SK-N-SH treated with all-trans-retinoic acid at 6 μM for 48 hours (cell line): Measurements from ENCODE around the gene CTXN3.

ENCODE experiments used
- ATAC-seq: fragments of 200-7000 bp; cut with Tn5 transposase; 3 replicates; pipeline ENCODE4 v1.9.1; 2020; ENCODE audit warnings: mild to moderate bottlenecking, moderate library complexity
- ARNTL ChIP-seq: fragments of 450-650 bp; formaldehyde crosslinking; IDR thresholded peaks from 2 replicates; pipeline ENCODE4 v1.5.0; 2020; ENCODE audit warnings: low read depth, mild to moderate bottlenecking, moderate library complexity, borderline replicate concordance
- BACH2 ChIP-seq: fragments of 250-450 bp; sonication (Bioruptor Pico); IDR thresholded peaks from 2 replicates; pipeline ENCODE4 v1.9.0; 2021; ENCODE audit warnings: mild to moderate bottlenecking, borderline replicate concordance
- CSDC2 ChIP-seq: fragments of 250-450 bp; sonication (Bioruptor Pico); IDR thresholded peaks from 2 replicates; pipeline ENCODE4 v1.5.0; 2020; ENCODE audit warnings: mild to moderate bottlenecking, moderate library complexity
- ESRRG ChIP-seq: fragments of 250-450 bp; sonication (Bioruptor Pico); IDR thresholded peaks from 2 replicates; pipeline ENCODE4 v1.6.1; 2021; ENCODE audit warnings: mild to moderate bottlenecking
- GLIS3 ChIP-seq: fragments of 250-450 bp; sonication (Bioruptor Pico); IDR thresholded peaks from 2 replicates; pipeline ENCODE4 v1.5.0; 2020; ENCODE audit warnings: mild to moderate bottlenecking, moderate library complexity
- ISL1 ChIP-seq: fragments of 250-450 bp; sonication (Bioruptor Pico); IDR thresholded peaks from 2 replicates; pipeline ENCODE4 v2.1.2; 2022; ENCODE audit warnings: mild to moderate bottlenecking, moderate library complexity
- OSR1 ChIP-seq: fragments of 250-450 bp; sonication (Bioruptor Pico); IDR thresholded peaks from 2 replicates; pipeline ENCODE4 v1.8.0; 2022; ENCODE audit warnings: moderate library complexity, mild to moderate bottlenecking, inconsistent platforms
- PPARA ChIP-seq: fragments of 250-450 bp; sonication (Bioruptor Pico); IDR thresholded peaks from 2 replicates; pipeline ENCODE4 v1.5.0; 2020; ENCODE audit warnings: mild to moderate bottlenecking, borderline replicate concordance
- RARB ChIP-seq: fragments of 250-450 bp; sonication (Bioruptor Pico); IDR thresholded peaks from 2 replicates; pipeline ENCODE4 v1.8.0; 2021; ENCODE audit warnings: mild to moderate bottlenecking, moderate library complexity
- SNAI2 ChIP-seq: fragments of 250-450 bp; sonication (Bioruptor Pico); IDR thresholded peaks from 2 replicates; pipeline ENCODE4 v1.5.0; 2020; ENCODE audit warnings: mild to moderate bottlenecking, moderate library complexity
- TCF4 ChIP-seq: fragments of 250-450 bp; sonication (Bioruptor Pico); IDR thresholded peaks from 2 replicates; pipeline ENCODE4 v1.8.0; 2021; ENCODE audit warnings: mild to moderate bottlenecking, moderate library complexity, borderline replicate concordance
- TOX ChIP-seq: fragments of 250-450 bp; sonication (Bioruptor Pico); IDR thresholded peaks from 2 replicates; pipeline ENCODE4 v1.8.0; 2021; ENCODE audit warnings: mild to moderate bottlenecking, moderate library complexity, borderline replicate concordance
- ZC3H10 ChIP-seq: fragments of 250-450 bp; sonication (Bioruptor Pico); IDR thresholded peaks from 2 replicates; pipeline ENCODE4 v1.5.1; 2021; ENCODE audit warnings: mild to moderate bottlenecking, moderate library complexity
- ZFP30 ChIP-seq: fragments of 450-650 bp; formaldehyde crosslinking; IDR thresholded peaks from 2 replicates; pipeline ENCODE4 v1.5.0; 2022; ENCODE audit warnings: mild to moderate bottlenecking, moderate library complexity
- ZNF565 ChIP-seq: fragments of 450-650 bp; formaldehyde crosslinking; conservative IDR thresholded peaks from 2 replicates; pipeline ENCODE4 v1.5.0; 2020; ENCODE audit warnings: low read depth, mild to moderate bottlenecking, moderate library complexity
- ZNF70 ChIP-seq: fragments of 450-650 bp; formaldehyde crosslinking; IDR thresholded peaks from 2 replicates; pipeline ENCODE4 v1.5.0; 2020; ENCODE audit warnings: mild to moderate bottlenecking, moderate library complexity
- ZNF8 ChIP-seq: fragments of 450-650 bp; formaldehyde crosslinking; IDR thresholded peaks from 2 replicates; pipeline ENCODE4 v1.5.0; 2020; ENCODE audit warnings: mild to moderate bottlenecking, moderate library complexity
- TF ChIP-seq, protein P1 (sequence below): fragments of 250-450 bp; sonication (Bioruptor Pico); IDR thresholded peaks from 2 replicates; pipeline ENCODE4 v1.5.1; 2021; ENCODE audit warnings: mild to moderate bottlenecking, moderate library complexity
- TF ChIP-seq, protein P2 (sequence below): fragments of 250-450 bp; sonication (Bioruptor Pico); IDR thresholded peaks from 2 replicates; pipeline ENCODE4 v1.8.0; 2021; ENCODE audit warnings: low read depth, mild to moderate bottlenecking, moderate library complexity, borderline replicate concordance
- TF ChIP-seq, protein P3 (sequence below): fragments of 250-450 bp; sonication (Bioruptor Pico); IDR thresholded peaks from 2 replicates; pipeline ENCODE4 v1.8.0; 2020; ENCODE audit warnings: mild to moderate bottlenecking, moderate library complexity, borderline replicate concordance
- TF ChIP-seq, protein P4 (sequence below): fragments of 250-450 bp; sonication (Bioruptor Pico); IDR thresholded peaks from 2 replicates; pipeline ENCODE4 v1.5.0; 2020; ENCODE audit warnings: mild to moderate bottlenecking, moderate library complexity

Gene CTXN3

DNA sequence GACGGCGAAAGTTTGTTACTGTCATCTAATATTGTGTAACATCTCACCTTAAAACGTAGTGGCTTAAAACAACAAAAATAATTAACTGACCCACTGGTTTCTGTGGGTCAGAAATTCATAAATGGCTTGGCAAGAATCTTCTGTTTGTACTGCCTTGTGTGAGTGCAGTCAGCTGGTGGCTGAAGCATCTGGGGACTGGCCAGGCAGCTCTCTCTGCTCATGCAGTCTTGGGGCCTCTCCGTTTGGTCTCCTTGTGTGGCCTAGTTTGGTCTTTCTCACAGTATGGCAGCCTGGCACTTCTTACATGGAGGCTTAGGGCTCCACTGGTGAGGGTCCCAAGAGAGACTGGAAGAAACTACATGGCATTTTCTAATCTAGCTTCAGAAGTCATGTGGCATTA is 49.0 kb upstream of the CTXN3 start:
- no peak for ATAC-seq
- TF ChIP-seq, protein P1, sequence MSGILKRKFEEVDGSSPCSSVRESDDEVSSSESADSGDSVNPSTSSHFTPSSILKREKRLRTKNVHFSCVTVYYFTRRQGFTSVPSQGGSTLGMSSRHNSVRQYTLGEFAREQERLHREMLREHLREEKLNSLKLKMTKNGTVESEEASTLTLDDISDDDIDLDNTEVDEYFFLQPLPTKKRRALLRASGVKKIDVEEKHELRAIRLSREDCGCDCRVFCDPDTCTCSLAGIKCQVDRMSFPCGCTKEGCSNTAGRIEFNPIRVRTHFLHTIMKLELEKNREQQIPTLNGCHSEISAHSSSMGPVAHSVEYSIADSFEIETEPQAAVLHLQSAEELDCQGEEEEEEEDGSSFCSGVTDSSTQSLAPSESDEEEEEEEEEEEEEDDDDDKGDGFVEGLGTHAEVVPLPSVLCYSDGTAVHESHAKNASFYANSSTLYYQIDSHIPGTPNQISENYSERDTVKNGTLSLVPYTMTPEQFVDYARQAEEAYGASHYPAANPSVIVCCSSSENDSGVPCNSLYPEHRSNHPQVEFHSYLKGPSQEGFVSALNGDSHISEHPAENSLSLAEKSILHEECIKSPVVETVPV (CRISPR knock-in tag): no peak
- TF ChIP-seq ZNF565 (CRISPR knock-in tag) (no peak), ARNTL (CRISPR knock-in tag) (no peak), PPARA (no peak), ESRRG (CRISPR knock-in tag) (no peak), GLIS3 (no peak), ZFP30 (CRISPR knock-in tag) (no peak), ZNF70 (no peak)
- TF ChIP-seq, all 23 proteins: peak for 0

DNA sequence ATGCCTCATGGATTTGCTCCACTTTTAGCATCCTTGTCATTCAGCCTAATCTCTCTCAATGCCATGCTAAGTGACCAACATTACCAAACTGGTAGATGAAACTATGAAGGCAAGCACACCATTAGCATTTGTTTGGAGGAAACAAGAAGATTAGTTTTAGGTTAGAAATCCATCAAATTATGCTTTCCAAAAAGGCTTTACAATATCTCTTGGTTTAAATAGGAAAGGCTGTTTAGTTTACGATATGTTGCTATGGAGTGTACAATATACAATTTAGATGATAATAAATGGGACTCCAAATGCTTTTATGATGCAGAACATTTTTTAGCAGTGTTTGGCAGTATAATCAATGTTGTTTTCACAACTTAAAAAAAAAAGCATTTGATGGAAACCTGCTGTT is 47.8 kb upstream of the CTXN3 start:
- no peak for ATAC-seq
- TF ChIP-seq CSDC2 (no peak), ARNTL (CRISPR knock-in tag) (no peak), ESRRG (CRISPR knock-in tag) (no peak), ZFP30 (CRISPR knock-in tag) (no peak), ISL1 (CRISPR knock-in tag) (no peak), ZNF8 (CRISPR knock-in tag) (no peak), TCF4 (CRISPR knock-in tag) (no peak), GLIS3 (no peak)
- TF ChIP-seq, protein P1 (CRISPR knock-in tag): no peak

DNA sequence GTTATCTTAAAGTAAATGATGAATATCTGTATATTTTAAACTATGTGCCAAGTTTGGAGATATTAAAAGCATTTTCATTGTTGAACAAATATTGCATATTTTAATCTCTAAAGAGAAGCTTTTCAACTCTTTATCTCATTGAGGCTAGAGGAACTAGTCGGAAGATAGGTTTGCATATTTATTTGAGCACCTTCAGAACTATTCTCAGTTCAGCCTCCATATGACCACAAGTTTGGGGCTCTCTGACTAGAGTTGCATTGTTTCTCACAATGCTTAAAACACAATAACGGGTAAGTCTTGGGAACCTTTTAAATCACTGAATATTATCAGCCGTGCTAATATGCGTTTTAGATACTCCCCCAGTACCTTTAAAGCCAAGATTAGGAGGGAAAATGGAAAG is 47.3 kb upstream of the CTXN3 start:
- no peak for TF ChIP-seq OSR1
- TF ChIP-seq SNAI2 (CRISPR knock-in tag): no peak
- TF ChIP-seq, protein P2, sequence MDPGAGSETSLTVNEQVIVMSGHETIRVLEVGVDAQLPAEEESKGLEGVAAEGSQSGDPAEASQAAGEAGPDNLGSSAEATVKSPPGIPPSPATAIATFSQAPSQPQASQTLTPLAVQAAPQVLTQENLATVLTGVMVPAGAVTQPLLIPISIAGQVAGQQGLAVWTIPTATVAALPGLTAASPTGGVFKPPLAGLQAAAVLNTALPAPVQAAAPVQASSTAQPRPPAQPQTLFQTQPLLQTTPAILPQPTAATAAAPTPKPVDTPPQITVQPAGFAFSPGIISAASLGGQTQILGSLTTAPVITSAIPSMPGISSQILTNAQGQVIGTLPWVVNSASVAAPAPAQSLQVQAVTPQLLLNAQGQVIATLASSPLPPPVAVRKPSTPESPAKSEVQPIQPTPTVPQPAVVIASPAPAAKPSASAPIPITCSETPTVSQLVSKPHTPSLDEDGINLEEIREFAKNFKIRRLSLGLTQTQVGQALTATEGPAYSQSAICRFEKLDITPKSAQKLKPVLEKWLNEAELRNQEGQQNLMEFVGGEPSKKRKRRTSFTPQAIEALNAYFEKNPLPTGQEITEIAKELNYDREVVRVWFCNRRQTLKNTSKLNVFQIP (CRISPR knock-in tag): no peak
- no peak for TF ChIP-seq ISL1 (CRISPR knock-in tag)
- TF ChIP-seq GLIS3: no peak
- no peak for ATAC-seq

DNA sequence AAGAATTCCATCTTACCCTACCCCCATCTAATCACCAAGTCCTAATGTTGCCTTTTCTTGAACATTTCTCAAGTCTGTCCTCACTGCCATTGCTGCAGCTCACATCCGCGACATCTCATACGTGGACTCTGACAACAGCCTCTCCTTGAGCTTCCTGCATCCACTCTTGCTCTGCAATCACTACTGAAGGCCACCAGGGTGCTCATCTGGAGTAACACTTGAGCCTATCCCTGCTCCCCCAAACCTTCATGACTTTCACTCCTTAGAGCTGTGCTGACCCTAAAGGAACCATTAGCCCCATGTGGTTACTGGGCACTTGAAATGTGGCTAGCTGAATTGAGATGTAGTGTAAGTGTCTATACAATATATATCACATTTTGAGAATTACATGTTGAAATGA is 46.4 kb upstream of the CTXN3 start:
- ATAC-seq: no peak
- TF ChIP-seq ARNTL (CRISPR knock-in tag) (no peak), OSR1 (no peak), SNAI2 (CRISPR knock-in tag) (no peak), TCF4 (CRISPR knock-in tag) (no peak), ZNF565 (CRISPR knock-in tag) (no peak), RARB (CRISPR knock-in tag) (no peak), ZFP30 (CRISPR knock-in tag) (no peak), TOX (CRISPR knock-in tag) (no peak), ESRRG (CRISPR knock-in tag) (no peak), GLIS3 (no peak), ZNF8 (CRISPR knock-in tag) (no peak), BACH2 (CRISPR knock-in tag) (no peak), ZC3H10 (no peak)
- TF ChIP-seq, protein P3, sequence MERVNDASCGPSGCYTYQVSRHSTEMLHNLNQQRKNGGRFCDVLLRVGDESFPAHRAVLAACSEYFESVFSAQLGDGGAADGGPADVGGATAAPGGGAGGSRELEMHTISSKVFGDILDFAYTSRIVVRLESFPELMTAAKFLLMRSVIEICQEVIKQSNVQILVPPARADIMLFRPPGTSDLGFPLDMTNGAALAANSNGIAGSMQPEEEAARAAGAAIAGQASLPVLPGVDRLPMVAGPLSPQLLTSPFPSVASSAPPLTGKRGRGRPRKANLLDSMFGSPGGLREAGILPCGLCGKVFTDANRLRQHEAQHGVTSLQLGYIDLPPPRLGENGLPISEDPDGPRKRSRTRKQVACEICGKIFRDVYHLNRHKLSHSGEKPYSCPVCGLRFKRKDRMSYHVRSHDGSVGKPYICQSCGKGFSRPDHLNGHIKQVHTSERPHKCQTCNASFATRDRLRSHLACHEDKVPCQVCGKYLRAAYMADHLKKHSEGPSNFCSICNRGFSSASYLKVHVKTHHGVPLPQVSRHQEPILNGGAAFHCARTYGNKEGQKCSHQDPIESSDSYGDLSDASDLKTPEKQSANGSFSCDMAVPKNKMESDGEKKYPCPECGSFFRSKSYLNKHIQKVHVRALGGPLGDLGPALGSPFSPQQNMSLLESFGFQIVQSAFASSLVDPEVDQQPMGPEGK (CRISPR knock-in tag): no peak
- TF ChIP-seq, protein P2 (CRISPR knock-in tag): no peak
- TF ChIP-seq, protein P4, sequence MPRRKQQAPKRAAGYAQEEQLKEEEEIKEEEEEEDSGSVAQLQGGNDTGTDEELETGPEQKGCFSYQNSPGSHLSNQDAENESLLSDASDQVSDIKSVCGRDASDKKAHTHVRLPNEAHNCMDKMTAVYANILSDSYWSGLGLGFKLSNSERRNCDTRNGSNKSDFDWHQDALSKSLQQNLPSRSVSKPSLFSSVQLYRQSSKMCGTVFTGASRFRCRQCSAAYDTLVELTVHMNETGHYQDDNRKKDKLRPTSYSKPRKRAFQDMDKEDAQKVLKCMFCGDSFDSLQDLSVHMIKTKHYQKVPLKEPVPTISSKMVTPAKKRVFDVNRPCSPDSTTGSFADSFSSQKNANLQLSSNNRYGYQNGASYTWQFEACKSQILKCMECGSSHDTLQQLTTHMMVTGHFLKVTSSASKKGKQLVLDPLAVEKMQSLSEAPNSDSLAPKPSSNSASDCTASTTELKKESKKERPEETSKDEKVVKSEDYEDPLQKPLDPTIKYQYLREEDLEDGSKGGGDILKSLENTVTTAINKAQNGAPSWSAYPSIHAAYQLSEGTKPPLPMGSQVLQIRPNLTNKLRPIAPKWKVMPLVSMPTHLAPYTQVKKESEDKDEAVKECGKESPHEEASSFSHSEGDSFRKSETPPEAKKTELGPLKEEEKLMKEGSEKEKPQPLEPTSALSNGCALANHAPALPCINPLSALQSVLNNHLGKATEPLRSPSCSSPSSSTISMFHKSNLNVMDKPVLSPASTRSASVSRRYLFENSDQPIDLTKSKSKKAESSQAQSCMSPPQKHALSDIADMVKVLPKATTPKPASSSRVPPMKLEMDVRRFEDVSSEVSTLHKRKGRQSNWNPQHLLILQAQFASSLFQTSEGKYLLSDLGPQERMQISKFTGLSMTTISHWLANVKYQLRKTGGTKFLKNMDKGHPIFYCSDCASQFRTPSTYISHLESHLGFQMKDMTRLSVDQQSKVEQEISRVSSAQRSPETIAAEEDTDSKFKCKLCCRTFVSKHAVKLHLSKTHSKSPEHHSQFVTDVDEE: no peak
